MCF 10A (cell line): ENCODE measurements around the gene LRP1B. TPM values are rescaled to one million over a fixed set of nuclear protein-coding genes. Genes with fewer than 3 reads are reported as not detected.

Experiments used
- BruUV-seq: library from RNA; stranded (reverse); fragments of 400-500 nt; replicated peaks from 2 replicates; lab custom pipeline; 2021; lab: Mats Ljungman, UMichigan
- CTCF ChIA-PET: fragments of 300-600 bp; sonication (Branson Sonifier 250); formaldehyde crosslinking; extraction: SDS; loops from one replicate; lab custom pipeline; 2021; ENCODE audit warnings: antibody characterized with exemption, inconsistent platforms; lab: Yijun Ruan, JAX
- POLR2A ChIA-PET: fragments of 300-600, 350-650 bp; sonication (Branson Sonifier 250); formaldehyde crosslinking; extraction: SDS; loops from one replicate; lab custom pipeline; 2020; ENCODE audit warnings: antibody characterized with exemption, inconsistent platforms; lab: Yijun Ruan, JAX
- DNase-seq: peaks from one replicate; pipeline ENCODE4 v3.0.0-alpha.2; 2018; ENCODE audit not compliant: unreplicated experiment
- H3K27ac Mint-ChIP-seq: one replicate; pipeline ENCODE4 v1.8.0; 2022; ENCODE audit warnings: mild to moderate bottlenecking, low read depth, mixed read lengths; ENCODE audit not compliant: unreplicated experiment
- H3K27me3 Mint-ChIP-seq: one replicate; pipeline ENCODE4 v1.8.0; 2022; ENCODE audit warnings: mixed read lengths; ENCODE audit not compliant: insufficient read depth, unreplicated experiment
- H3K36me3 Mint-ChIP-seq: one replicate; pipeline ENCODE4 v1.8.0; 2022; ENCODE audit warnings: mild to moderate bottlenecking, moderate library complexity, mixed read lengths; ENCODE audit not compliant: insufficient read depth, unreplicated experiment
- H3K4me1 Mint-ChIP-seq: one replicate; pipeline ENCODE4 v1.8.0; 2022; ENCODE audit warnings: mixed read lengths; ENCODE audit not compliant: insufficient read depth, unreplicated experiment
- H3K4me3 Mint-ChIP-seq: one replicate; pipeline ENCODE4 v1.8.0; 2022; ENCODE audit warnings: mild to moderate bottlenecking, moderate library complexity, mixed read lengths; ENCODE audit not compliant: unreplicated experiment
- H3K9me3 Mint-ChIP-seq: one replicate; pipeline ENCODE4 v1.8.0; 2022; ENCODE audit warnings: mixed read lengths; ENCODE audit not compliant: unreplicated experiment
- intact Hi-C: fragments of 100-400 bp; cut with micrococcal nuclease; formaldehyde crosslinking; loops from 2 replicates; pipeline ENCODE4 v1.14.1; 2022
- total RNA-seq: library from RNA; stranded (reverse); gene quantifications from 2 replicates; pipeline ENCODE4 v1.2.3, GENCODE V29; 2022
- TF ChIP-seq, protein P1 (sequence below): fragments of 200-600 bp; IDR thresholded peaks from one replicate; pipeline ENCODE4 v1.8.0; 2022; ENCODE audit warnings: antibody characterized with exemption, mild to moderate bottlenecking; ENCODE audit not compliant: unreplicated experiment

LRP1B gene
- total RNA-seq, 1 experiment from 2014 or later = not detected

DNA sequence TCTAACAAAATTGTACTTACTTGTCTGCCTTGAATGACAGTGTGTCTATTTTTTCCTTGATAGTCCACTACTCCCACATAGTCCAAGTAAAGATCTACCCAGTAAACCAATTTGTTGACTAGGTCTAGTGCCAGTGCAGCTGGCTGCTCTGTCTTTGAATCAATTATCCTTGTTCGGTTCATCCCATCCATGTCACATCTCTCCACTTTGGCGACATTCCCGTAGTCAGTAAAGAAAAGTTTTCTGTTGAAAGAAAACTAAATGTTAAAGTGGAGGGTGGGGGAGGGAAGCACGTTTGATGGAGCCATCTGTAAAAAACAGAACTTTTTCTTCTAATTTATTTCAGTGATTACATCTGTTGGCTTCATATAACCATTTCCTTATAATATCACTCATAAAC is 1068.8 kb downstream of the LRP1B start:
- no peak overlapping the region for H3K27ac Mint-ChIP-seq
- no TSS peak for BruUV-seq
- no peaks in the 10 kb centered on the region for H3K9me3 Mint-ChIP-seq
- TF ChIP-seq, protein P1, sequence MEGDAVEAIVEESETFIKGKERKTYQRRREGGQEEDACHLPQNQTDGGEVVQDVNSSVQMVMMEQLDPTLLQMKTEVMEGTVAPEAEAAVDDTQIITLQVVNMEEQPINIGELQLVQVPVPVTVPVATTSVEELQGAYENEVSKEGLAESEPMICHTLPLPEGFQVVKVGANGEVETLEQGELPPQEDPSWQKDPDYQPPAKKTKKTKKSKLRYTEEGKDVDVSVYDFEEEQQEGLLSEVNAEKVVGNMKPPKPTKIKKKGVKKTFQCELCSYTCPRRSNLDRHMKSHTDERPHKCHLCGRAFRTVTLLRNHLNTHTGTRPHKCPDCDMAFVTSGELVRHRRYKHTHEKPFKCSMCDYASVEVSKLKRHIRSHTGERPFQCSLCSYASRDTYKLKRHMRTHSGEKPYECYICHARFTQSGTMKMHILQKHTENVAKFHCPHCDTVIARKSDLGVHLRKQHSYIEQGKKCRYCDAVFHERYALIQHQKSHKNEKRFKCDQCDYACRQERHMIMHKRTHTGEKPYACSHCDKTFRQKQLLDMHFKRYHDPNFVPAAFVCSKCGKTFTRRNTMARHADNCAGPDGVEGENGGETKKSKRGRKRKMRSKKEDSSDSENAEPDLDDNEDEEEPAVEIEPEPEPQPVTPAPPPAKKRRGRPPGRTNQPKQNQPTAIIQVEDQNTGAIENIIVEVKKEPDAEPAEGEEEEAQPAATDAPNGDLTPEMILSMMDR = no peak
- no peak for DNase-seq
- no peaks in the 10 kb centered on the region for H3K4me1 Mint-ChIP-seq
- no peak overlapping the region for H3K4me3 Mint-ChIP-seq
- H3K27me3 Mint-ChIP-seq = no peaks in the 10 kb centered on the region
- no peaks in the 10 kb centered on the region for H3K36me3 Mint-ChIP-seq
- CTCF ChIA-PET = no interaction called here
- POLR2A ChIA-PET = no interaction called here
- intact Hi-C loops = no loop called here

DNA sequence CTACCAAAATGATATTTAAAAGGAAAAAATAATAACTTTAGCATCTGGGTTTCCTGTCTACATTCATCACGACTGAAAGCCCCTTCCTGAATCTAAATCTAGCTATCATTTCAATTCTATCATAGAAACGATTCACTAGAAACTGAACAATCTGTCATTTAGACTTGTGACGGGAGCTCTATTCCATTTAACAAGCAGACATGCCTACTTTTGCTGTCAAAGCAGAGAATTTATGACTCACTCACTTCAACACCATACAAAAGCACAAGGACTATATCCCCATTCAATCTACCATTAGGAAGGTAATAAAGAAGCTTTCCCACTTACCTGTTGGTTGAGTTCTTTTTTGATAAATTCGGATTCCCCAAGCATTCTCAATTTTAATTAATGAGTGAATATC is 1072.3 kb downstream of the LRP1B start:
- no peaks in the 10 kb centered on the region for H3K4me1 Mint-ChIP-seq
- H3K27me3 Mint-ChIP-seq = no peaks in the 10 kb centered on the region
- no peaks in the 10 kb centered on the region for H3K9me3 Mint-ChIP-seq
- H3K36me3 Mint-ChIP-seq = no peaks in the 10 kb centered on the region
- ChIA-PET CTCF (interaction anchor here (0.6 kb wide), 1 partner anchor 706 kb away, joined by 3 read pairs; no protein-coding TSS in a partner anchor), POLR2A (no interaction called here)
- intact Hi-C loops = no loop called here
- TF ChIP-seq, protein P1 = no peak
- H3K27ac Mint-ChIP-seq = no peak overlapping the region
- DNase-seq = no peak
- H3K4me3 Mint-ChIP-seq = no peak overlapping the region
- no TSS peak for BruUV-seq

DNA sequence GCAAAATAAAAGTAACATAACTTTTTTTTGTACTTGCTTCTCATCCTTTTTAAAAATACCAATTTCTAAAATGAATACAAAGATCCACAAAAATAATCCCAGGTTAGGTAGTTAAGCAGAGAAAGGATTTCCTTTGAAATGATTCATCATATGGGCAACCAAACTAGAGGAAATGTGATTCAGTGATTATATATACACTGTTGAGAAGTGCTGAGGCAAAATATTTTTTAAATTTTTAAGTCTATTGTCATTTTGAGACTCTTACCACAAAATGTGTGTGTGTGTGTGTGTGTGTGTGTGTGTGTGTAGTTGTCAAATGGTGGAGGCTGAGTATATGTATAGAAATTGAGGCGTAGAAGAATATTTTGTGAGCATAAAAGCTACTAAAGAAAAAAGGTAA is 1075.3 kb downstream of the LRP1B start:
- ChIA-PET CTCF (no interaction called here), POLR2A (no interaction called here)
- Mint-ChIP-seq H3K27me3 (no peaks in the 10 kb centered on the region), H3K9me3 (no peaks in the 10 kb centered on the region), H3K36me3 (no peaks in the 10 kb centered on the region), H3K4me3 (no peak overlapping the region), H3K4me1 (no peaks in the 10 kb centered on the region), H3K27ac (no peak overlapping the region)
- intact Hi-C loops = no loop called here
- TF ChIP-seq, protein P1 = no peak
- BruUV-seq = no TSS peak
- no peak for DNase-seq

DNA sequence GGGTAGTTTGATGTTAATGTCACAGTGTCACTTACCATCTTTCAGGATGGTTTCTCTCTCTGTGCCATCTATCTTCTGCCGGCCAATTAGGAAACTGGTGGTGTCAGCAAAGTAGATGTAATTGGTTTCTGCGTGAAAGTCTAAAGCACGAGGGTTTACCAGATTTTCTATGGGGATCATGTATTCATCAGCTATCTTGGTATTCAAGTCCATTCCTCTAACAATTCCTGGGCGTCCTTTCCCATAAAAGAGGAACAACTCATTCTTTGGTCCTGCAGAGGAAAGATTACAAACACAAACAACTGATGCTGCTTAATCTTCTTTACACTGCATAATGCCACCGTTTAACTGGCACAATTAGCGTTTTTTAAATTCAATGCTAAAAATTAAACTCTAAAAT is 1081.9 kb downstream of the LRP1B start:
- Mint-ChIP-seq H3K9me3 (no peaks in the 10 kb centered on the region), H3K4me3 (no peak overlapping the region), H3K36me3 (no peaks in the 10 kb centered on the region), H3K4me1 (no peaks in the 10 kb centered on the region), H3K27ac (no peak overlapping the region), H3K27me3 (no peaks in the 10 kb centered on the region)
- no peak for DNase-seq
- TF ChIP-seq, protein P1 = no peak
- BruUV-seq = no TSS peak
- ChIA-PET POLR2A (no interaction called here), CTCF (interaction anchor here (0.6 kb wide), 1 partner anchor 48 kb away, joined by 3 read pairs; no protein-coding TSS in a partner anchor)
- intact Hi-C loops = no loop called here
